Measurements from ENCODE around the gene C6orf132. TPM values are rescaled to one million over a fixed set of nuclear protein-coding genes. Genes with fewer than 3 reads are reported as not detected.

The C6orf132 gene
- total RNA-seq, 1 donor from 2014 or later, result 1.4 TPM

- intact Hi-C loops (cut with micrococcal nuclease), result loop anchor here (2.0 kb wide), 1 partner anchor 92 kb away; no protein-coding TSS in a partner anchor
- H3K27me3 ChIP-seq (ENCODE audit: low read depth), result no peaks in the 10 kb centered on the region
- no peak overlapping the region for H3K4me3 ChIP-seq
- peak; percentile 78 for DNase-seq
- TF ChIP-seq CTCF (IDR thresholded peaks at IDR 0.05; ENCODE audit: borderline replicate concordance), result peak; percentile 82
- peaks cover 82% of the 10 kb centered on the region for H3K36me3 ChIP-seq
- peaks cover 43% of the 10 kb centered on the region for H3K4me1 ChIP-seq
- peak overlapping the region; percentile 70 for H3K27ac ChIP-seq (replicated peaks)
- no peaks in the 10 kb centered on the region for H3K9me3 ChIP-seq (replicated peaks)
Measured at GRCh38 chr6:42075159-42075838, 67.1 kb downstream of the C6orf132 start.

- peak overlapping the region; percentile 70 for H3K27ac ChIP-seq (replicated peaks)
- no peak overlapping the region for H3K4me3 ChIP-seq
- peaks cover 83% of the 10 kb centered on the region for H3K36me3 ChIP-seq
- no peak for TF ChIP-seq CTCF (IDR thresholded peaks at IDR 0.05; ENCODE audit: borderline replicate concordance)
- DNase-seq, result no peak
- intact Hi-C loops (cut with micrococcal nuclease), result no loop called here
- no peaks in the 10 kb centered on the region for H3K27me3 ChIP-seq (ENCODE audit: low read depth)
- no peaks in the 10 kb centered on the region for H3K9me3 ChIP-seq (replicated peaks)
- peaks cover 50% of the 10 kb centered on the region for H3K4me1 ChIP-seq
Measured at GRCh38 chr6:42073287-42073686, 69.1 kb downstream of the C6orf132 start.

GRCh38 chr6:42071881-42072583, 70.4 kb downstream of the C6orf132 start:
- peak overlapping the region; percentile 70 for H3K27ac ChIP-seq (replicated peaks)
- intact Hi-C loops (cut with micrococcal nuclease), result no loop called here

GRCh38 chr6:42068872-42069522, 73.4 kb downstream of the C6orf132 start:
- H3K27me3 ChIP-seq (ENCODE audit: low read depth), result no peaks in the 10 kb centered on the region
- peak overlapping the region; percentile 90 for H3K27ac ChIP-seq (replicated peaks)
- intact Hi-C loops (cut with micrococcal nuclease), result no loop called here
- H3K4me1 ChIP-seq, result peaks cover 52% of the 10 kb centered on the region
- DNase-seq, result no peak
- TF ChIP-seq CTCF (IDR thresholded peaks at IDR 0.05; ENCODE audit: borderline replicate concordance), result no peak
- peaks cover 95% of the 10 kb centered on the region for H3K36me3 ChIP-seq
- H3K9me3 ChIP-seq (replicated peaks), result no peaks in the 10 kb centered on the region
- H3K4me3 ChIP-seq, result peak overlapping the region; percentile 25

More at GRCh38 chr6:42071881-42072583, 70.4 kb downstream of the C6orf132 start:
- H3K27me3 ChIP-seq (ENCODE audit: low read depth), result no peaks in the 10 kb centered on the region
- TF ChIP-seq CTCF (IDR thresholded peaks at IDR 0.05; ENCODE audit: borderline replicate concordance), result no peak
- H3K4me1 ChIP-seq, result peaks cover 59% of the 10 kb centered on the region
- H3K9me3 ChIP-seq (replicated peaks), result no peaks in the 10 kb centered on the region
- no peak overlapping the region for H3K4me3 ChIP-seq
- H3K36me3 ChIP-seq, result peaks cover 83% of the 10 kb centered on the region
- DNase-seq, result no peak

GRCh38 chr6:42068173-42068572, 74.2 kb downstream of the C6orf132 start:
- Histone ChIP-seq H3K4me1 (peaks cover 52% of the 10 kb centered on the region), H3K27me3 (ENCODE audit: low read depth) (no peaks in the 10 kb centered on the region), H3K36me3 (peaks cover 98% of the 10 kb centered on the region), H3K27ac (replicated peaks) (peak overlapping the region; percentile 90), H3K9me3 (replicated peaks) (no peaks in the 10 kb centered on the region), H3K4me3 (peak overlapping the region; percentile 25)
- intact Hi-C loops (cut with micrococcal nuclease), result no loop called here
- TF ChIP-seq CTCF (IDR thresholded peaks at IDR 0.05; ENCODE audit: borderline replicate concordance), result no peak
- no peak for DNase-seq
